ENCODE results near the gene GALK2.

The GALK2 gene

GRCh38 chr15:49366496-49366895, 196.4 kb downstream of the GALK2 start:
- no peak for DNase-seq

- DNase-seq, result no peak
These were observed 200.7 kb downstream of the GALK2 start for GRCh38 chr15:49370782-49371181.

- no peak for DNase-seq
These were observed 202.3 kb downstream of the GALK2 start for GRCh38 chr15:49372366-49372765.

- DNase-seq, result no peak
These were observed 209.9 kb downstream of the GALK2 start for GRCh38 chr15:49379996-49380395.

- no peak for DNase-seq
These were observed 210.9 kb downstream of the GALK2 start for GRCh38 chr15:49380912-49381311.
